CD4-positive, alpha-beta T cell treated with Interferon alpha-2 for 1 hour (primary cell): Measurements from ENCODE around the gene MT1X.
"Not testable (repeated sequence)": the region's sequence is repeated elsewhere in the genome, so short reads cannot be mapped to it uniquely, and the experiment has no call there.

ENCODE experiments used
- DNase-seq, 2 donors: peaks; one replicate each; pipeline ENCODE4 v3.0.0-alpha.2; 2020 to 2022

The MT1X gene

GRCh38 chr16:56713794-56714193 lies 31.5 kb downstream of the MT1X start:
- no peak for DNase-seq

- DNase-seq = no peak
Observed at GRCh38 chr16:56715126-56715525, 32.9 kb downstream of the MT1X start.

- no peak for DNase-seq
Observed at GRCh38 chr16:56716761-56717160, 34.5 kb downstream of the MT1X start.

GRCh38 chr16:56717532-56717931 lies 35.3 kb downstream of the MT1X start:
- DNase-seq = not testable (repeated sequence)

- no peak for DNase-seq
Observed at GRCh38 chr16:56722200-56722842, 40.1 kb downstream of the MT1X start.

- DNase-seq = no peak
Observed at GRCh38 chr16:56724191-56724590, 41.9 kb downstream of the MT1X start.

- no peak for DNase-seq
Observed at GRCh38 chr16:56726283-56726682, 44.0 kb downstream of the MT1X start.

GRCh38 chr16:56726926-56727325 lies 44.7 kb downstream of the MT1X start:
- DNase-seq = no peak

- no peak for DNase-seq
Observed at GRCh38 chr16:56728027-56728426, 45.8 kb downstream of the MT1X start.

GRCh38 chr16:56728980-56729734 lies 46.9 kb downstream of the MT1X start:
- no peak for DNase-seq

GRCh38 chr16:56729735-56730662 lies 47.7 kb downstream of the MT1X start, which contains the start of gene NUP93:
NUP93 (plus strand) TSS chr16:56730129; CDS start chr16:56748248, 18,119 bp downstream.
- DNase-seq = peak; percentile 88 to 92

GRCh38 chr16:56732366-56732765 lies 50.1 kb downstream of the MT1X start:
- DNase-seq = no peak

GRCh38 chr16:56732832-56733231 lies 50.6 kb downstream of the MT1X start:
- DNase-seq = no peak
